ENCODE data around the gene MINDY4.

MINDY4 gene

DNA sequence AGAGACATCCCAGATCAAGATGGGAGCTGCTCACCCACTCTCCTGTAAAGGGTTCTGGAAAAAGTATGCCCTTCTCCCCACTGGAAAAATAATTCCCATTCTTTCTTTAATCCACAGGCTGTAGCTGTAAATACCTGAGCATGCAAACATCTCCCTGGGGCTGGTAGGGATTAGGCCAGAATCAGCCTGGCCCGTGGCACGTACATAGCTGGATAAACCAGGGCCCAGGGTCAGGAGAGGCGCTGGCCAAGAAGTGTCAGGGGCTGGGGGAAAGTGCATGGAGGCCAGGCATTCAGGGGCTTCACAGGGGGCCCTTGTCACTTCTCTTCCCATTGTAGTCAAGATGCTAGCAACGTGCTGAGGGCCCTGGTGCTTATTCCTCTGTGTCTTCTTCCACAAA, 109.7 kb downstream of the MINDY4 start:
- DNase-seq, result no peak

DNA sequence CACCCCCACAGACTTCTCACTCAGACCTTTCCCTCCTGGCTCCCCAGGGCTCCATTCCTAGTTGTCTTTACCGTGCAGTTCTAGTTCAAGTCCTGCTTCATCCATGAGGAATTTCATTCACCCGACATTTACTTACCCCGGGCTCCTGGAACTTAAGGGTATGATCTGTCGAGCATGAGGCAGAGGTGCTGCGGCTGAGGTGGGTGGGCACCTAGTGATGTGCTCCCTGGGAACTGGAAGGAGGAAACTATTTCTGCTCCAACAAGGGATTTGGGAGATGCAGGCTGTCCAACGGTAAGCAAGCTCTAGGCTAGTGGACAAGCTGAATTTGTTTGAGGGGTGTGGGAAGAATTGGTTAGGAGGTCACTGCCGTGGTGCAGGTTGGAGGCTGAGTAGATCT, 110.2 kb downstream of the MINDY4 start:
- DNase-seq, result no peak

DNA sequence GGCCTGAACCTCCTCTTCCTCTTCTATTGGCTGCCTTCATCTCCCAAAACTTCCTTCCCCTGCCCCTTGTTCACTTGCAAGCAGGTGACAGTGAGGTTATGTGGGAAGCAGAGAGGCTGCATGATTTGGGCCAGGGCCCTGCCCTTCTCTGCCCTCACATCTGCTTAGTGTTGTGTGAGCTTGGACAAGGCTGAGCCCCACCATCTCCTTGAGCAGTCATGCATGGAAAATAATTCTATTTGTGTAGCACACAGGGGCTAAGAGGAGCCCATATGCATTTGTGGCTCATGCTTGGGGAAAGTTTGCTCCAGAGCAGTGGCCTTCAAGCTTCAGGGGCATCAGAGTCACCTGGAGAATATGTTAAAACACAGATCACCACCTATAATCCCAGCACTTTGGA, 113.7 kb downstream of the MINDY4 start:
- DNase-seq, result no peak

DNA sequence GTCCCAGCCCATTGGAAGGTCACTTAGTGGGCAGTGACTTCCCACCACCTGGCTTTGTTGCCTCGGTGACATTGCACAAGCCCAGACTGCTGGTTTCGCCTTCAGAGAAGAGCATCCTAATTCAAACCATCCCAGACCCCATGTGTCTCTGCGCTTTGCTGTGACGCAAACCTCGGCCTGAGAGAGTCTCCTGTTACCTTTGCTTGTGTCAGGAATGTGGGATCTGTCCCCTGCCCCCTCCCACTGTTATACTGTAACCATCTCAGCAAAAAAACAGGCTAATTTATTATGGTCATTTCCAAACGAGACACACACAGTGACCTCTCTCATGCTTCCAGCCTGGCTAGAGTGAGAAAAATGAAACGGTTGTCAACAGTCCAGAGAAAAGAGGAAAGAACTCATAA, 115.4 kb downstream of the MINDY4 start:
- DNase-seq, result no peak

DNA sequence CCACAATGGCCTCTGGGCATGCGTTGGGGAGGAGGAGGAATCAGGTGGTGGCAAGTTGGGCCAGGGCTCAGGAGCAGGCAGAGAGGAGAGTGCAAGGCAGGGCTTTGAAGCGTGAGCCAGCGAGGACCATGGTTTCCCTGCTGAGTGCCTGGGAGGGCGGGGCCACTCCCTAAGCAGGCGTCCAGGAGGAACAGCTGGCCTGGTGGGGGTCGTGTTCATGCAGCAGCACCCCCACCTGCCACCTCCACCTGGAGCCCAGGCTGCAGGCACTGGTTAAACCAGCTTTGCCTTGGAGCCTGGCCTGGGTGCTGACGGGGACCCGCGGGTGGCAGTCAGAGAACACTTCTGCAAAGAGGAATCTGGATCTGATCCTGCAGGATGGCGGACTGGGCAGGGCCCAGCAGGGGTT, 116.3 kb downstream of the MINDY4 start:
- DNase-seq, result no peak

DNA sequence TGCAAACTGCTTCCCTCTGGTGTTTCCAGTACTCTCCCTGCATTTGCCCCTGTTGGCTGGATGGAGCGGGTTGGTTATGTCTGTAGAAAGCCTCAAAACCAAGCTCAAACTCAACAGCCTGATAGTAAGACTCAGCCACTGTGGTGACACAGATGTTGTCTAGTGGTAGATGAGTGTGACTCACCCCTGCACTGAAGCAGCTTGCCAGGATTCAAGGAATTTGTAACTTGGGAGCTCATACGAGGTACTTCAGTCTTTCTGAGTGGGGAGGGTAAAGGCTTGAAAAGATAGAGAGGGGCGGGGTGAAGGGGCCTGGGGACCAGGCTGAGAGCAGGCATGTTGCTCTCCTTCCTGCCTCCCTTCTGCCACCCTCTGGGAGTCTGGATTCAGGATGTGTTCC, 117.5 kb downstream of the MINDY4 start:
- DNase-seq, result no peak

DNA sequence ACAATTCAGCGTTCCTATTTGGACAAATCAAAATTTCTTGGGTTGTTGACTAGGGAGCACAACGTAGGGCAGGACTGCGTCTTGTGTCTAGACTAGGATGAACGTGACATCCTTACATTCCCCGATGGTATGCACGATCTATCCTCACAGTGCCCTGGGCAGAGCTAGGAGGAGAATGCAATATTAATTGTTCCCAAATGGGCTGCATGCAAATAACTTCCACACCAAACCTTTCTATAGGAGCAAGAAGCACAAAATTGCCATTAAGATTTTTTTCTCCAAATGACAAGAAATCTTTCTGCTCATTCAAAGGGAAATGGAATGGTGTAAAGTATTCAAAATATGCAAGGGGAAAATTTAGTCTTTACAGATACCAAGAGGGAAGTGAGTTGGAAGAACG, 119.0 kb downstream of the MINDY4 start:
- no peak for DNase-seq

DNA sequence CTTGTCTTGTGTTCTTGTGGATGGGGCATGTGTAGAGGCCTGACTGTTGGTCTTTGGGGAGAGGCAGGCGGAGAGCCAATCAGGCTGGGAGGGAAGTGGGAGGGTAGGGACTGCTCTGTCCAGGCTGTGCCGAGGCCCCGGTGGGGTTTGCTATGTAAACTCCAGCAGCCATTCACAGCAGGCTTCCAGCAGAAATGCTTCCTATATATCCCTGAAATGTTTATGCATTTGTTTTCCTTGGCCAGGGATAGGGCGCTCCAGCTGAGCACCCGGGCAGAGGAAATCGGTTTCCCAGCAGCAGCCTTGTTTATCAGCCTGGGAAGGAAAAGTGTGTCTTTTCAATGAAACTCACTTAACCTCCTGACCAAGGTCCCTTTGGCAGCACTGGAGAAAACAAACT, 122.1 kb downstream of the MINDY4 start:
- no peak for DNase-seq

DNA sequence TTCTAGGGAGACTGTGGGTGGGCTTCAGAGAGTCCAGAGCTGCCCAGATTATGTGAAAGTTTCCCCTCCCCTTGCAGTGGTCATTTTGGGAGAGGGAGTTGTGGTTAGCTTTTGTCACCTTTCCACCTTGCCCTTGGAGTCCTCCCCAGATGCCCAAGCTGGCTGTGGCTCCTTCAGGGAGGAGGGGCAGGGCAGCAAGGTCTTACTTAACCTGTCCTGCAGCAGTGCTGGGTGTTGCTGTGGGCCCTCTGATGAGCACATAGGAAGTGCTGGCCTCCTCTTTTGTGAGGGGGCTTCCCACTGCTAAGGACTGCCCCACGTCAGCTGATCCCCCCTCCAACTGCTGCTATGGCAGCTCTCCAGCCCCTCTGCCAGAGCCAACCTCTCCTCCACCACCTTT, 122.8 kb downstream of the MINDY4 start:
- DNase-seq, result no peak

DNA sequence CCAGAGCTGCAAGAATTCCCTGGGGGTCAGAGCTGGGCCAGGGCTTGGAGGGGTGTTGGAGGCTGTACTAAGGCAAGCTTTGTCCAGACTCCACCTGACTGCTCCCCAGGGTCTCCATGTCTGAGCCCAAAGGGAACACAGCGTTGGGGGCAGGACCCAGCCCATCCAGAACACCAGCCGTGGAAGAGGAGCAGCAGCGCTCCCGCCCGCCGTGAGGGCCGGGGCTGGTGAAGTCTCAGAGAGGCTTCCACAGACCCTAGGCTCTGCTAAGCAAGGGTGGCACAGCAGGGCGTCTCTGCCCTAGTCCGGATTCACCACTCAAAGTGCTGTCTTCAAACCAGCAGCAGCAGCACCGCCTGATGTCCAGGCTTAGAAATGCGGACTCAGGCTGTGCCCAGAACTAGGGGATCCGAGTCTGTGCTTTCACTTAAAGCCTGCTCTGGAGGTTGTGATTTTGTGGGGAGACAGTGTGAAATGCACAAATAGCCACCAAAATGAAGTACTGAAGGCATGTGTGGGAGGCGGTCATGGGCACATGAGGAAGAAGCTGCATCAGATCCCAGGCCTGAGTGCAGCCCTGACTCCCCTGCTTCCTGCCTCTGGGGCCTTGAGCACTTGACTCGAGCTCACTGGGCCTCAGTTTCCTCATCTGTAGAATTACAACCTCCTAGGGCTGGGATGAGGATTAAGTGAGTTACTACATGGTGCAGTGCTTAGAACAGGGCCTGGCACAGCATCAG, 123.8 kb downstream of the MINDY4 start:
- no peak for DNase-seq

DNA sequence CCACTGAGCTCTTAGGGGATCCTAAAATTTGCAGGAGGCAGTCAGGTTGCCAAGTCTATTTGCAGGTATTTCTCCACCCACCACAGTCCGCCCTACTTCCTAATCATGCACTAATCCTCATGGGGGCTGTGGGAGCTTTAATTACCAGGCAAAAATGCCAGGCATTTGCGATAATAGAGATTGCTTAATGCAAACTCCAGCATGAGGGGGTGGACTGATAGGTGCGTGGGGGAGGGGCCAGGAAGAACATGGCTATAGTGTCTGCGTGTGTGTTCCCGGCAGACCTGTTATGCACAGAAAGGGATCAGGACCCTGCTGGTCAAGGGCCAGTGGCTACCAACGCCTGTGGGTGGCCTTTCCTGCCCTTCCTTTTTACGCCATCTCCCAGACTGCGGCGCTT, 124.8 kb downstream of the MINDY4 start:
- DNase-seq, result no peak

DNA sequence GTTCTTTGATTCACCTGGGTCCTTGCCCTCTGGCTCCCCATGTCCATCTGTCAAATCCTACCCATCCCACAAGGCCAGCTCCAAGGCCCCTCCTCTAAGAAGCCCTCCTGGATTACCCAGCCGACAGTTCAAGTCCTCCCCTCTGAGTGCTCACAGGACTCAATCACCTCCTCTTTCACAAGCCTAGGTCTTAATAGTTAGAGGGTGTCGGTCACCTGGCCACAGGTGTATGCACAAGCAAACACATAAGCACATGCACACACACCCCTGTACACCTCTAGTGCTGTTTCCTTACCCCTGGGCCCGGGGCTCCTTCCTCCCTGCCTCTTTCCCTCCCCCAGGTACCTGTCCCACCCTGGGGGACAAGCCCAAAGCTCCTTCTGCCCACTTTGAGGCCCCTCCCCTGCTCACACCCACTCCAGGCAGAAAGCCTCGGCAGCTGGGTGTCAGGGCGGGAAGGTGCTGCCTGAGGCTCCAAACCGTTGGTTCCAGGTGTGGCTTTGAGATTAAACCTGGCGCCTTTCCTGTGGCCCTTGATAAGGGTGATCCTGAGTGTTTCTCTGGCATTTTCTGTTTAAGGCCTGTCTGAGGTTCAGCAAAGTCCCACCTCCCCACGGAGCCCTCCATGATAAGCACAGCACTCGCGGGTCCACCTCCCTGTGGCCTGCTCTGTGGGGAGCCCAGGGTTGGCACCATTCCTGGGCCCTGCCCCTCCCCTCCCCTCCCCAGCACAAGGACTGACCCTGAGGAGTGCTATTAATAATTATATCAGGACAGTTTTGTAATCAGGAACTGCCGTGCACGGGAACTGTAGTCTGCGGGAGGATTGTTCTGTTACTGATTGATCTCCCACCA, 125.8 kb downstream of the MINDY4 start:
- no peak for DNase-seq

DNA sequence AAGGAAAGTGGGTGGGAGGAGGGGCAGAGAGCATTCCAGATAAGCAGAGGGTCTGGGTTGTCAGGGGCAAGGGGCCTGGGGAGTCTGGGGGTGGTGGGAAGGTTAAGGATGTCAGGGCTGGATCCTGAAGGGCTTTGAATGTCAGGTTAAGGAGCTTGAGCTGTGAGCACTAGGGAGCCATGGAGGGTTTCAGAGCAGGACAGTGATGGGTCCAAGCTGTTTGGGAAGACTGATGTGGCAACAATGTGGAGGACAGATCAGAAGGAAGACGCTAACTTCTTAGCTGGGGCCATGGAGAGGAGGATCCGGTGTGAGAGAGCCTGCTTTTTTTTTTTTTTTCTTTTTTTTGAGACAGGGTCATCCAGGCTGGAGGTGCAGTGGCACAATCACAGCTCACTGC, 126.6 kb downstream of the MINDY4 start:
- DNase-seq, result no peak

DNA sequence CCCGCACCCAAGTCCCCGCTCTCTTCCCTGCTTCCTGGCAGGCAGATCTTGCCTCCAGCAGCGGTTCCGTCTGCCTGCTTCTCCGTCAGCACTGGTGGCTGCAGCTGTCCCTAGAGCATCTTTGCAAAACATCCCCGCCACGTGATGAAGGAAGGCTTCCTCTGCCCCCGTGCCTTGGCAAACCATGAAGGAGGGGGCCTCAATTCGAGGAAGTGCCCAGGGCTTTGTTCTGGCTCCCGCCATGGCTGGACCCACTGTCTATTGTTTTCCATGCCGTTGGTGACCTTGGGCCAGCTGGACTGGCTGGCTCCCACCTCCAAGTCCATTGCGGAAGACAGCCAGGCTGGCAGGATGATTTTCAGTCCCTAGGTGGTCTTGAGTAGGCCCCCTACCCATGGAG, 127.2 kb downstream of the MINDY4 start:
- DNase-seq, result no peak

DNA sequence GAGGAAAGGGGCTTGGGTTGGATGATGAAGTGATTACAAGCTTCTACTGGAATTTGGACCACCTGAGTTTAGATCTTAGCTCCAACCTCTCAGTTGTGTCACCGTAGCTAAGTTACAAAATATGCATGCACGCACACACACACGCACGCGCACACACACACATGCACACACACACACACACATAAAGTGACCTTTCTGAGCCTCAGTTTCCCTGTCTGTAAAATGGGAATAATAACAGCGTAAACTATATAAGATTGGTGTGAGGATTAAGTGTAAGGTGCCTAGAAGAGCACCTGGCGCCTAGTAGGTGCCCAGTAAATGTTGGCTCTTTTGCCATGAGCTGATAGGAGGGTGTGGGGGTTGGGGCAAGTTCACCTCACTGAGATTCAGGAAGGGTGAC, 127.8 kb downstream of the MINDY4 start:
- no peak for DNase-seq

DNA sequence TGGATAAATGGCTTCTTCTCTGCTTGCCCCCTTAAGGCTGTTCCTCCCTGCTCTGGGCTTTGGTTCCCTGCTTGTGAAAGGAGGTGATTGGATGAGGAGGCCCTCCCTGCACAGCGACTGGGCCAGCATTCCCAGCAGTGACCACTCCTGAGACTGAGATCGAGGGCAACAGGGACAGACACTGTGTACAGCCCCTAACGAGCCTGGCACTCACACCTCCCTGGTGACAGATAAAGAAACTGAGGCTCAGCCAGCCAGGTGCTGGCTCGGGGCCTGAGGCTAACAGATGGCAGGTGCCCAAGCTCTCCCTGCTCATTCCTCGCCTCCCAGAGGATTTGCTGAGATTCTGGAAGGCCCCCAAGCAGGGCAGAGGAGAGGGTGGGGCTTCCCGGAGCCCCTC, 128.4 kb downstream of the MINDY4 start:
- no peak for DNase-seq

DNA sequence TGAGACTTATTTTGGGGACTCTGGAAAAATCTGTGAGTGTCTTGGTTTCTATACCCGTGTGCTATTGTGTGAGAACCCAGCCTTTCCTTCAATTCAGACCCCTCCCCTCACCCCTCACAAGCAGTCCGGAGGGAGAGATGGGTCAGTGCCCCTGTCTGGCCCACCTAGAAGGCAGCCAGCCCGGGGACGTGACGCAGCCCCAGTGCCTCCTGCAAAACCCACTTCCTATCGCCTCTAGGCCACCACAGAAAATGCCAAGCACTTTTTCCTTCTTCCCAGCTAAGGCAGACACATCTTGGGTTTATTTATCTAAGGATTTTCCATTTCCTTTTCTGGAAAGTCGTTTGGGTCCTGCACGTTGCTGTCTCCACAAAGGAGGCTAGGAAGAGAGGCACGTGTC, 128.8 kb downstream of the MINDY4 start:
- no peak for DNase-seq

DNA sequence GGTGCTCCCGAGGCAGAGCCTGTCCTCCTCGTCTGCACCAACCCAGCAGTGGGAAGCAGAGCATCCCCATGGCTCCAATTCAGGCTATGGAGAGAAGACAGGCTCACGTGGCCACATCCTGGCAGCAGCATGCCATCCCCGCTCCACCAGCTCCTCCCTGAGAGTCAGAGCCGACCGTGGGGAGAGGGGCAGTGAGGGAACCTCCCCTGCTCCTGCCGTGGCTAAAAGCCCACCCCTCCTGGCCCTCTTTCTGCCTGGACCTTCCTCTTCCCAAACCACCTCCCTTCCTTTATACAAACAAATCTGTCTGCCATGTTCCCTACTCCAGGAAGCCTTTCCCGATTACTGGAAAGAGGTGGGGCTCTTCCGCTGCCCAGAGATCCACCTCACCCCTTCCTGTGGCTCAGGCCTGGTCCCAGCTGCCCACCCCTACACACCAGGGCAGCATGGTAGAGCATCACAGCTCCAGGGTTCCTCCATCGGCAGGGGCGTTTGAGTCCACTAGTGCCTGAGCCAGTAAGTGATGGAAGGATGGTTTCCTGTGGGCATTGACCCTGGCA, 129.7 kb downstream of the MINDY4 start:
- DNase-seq, result no peak

DNA sequence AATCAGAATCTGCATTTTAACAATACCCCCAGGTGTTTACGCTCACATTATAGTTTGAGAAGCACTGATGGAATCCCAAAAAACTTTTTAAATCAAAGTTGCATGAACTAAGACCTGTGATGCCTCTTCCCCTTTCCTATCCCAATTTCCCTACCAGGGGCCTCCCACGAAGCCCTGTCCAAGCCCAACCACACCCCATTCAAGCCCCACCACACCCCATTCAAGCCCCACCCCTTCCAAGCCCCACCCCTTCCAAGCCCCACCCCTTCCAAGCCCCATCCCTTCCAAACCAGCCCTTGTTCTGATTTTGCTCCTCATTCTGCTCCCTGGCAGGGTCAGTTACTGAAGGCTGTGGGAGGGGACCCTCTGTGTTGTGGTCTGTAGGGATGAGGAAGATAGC, 130.6 kb downstream of the MINDY4 start:
- no peak for DNase-seq

DNA sequence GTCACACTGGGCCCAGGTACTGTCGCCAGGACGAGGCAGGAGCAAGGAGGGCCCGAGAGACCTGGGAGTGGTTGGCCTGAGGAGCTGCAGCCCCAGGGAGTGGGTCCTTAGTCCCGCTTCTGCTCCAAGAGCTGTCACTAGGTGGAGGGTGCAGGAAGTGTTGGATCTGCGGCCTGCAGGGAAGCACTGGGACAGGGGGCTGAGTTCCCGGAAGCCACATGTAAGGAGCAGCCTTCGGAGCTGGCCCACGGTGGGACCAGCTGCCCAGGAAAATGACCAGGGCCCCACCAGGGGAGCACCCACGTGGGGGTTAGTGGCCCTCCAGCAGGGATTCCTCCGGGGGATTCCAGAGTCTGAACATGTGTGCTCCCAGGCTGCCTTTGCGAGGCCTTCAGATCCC, 131.2 kb downstream of the MINDY4 start:
- DNase-seq, result no peak

DNA sequence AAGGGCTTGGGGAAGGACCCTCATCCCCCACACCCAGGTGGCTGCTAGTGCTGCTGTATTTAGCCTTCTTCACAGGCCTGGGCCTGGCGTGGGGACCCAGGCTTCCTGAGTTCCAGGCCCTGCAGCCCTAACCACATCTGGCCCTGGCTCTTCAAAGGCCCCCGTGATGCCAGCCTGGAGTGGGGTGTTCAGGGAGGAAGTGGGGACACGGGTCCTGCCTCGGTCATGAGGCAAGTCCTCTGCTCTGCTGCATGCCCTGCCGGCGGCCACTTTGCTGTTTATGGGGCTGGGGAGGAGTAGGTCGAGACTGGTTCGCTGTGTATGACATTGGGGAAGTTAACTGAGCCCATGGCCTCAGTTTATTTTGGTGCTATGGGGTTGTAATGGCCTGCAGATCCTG, 131.9 kb downstream of the MINDY4 start:
- DNase-seq, result no peak

DNA sequence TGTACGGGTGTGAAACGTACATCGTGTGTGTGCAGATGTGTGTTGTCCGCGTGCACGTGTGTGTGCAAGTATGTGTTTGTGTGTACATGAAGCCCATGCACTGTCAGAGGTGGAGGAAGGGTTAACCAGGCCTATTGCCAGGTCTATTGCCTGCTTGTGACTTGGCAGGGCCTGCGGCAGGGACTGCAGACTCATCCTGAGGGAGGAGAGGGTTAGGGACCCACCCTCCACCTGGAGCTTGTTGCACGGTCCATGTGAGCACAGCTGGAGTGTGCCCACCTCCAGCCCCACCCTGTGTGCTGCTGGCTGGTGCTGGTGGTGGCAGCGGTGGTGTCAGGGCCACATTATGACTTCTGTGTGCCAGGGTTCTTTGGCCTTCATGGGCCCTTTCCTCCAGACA, 133.3 kb downstream of the MINDY4 start:
- DNase-seq, result no peak

DNA sequence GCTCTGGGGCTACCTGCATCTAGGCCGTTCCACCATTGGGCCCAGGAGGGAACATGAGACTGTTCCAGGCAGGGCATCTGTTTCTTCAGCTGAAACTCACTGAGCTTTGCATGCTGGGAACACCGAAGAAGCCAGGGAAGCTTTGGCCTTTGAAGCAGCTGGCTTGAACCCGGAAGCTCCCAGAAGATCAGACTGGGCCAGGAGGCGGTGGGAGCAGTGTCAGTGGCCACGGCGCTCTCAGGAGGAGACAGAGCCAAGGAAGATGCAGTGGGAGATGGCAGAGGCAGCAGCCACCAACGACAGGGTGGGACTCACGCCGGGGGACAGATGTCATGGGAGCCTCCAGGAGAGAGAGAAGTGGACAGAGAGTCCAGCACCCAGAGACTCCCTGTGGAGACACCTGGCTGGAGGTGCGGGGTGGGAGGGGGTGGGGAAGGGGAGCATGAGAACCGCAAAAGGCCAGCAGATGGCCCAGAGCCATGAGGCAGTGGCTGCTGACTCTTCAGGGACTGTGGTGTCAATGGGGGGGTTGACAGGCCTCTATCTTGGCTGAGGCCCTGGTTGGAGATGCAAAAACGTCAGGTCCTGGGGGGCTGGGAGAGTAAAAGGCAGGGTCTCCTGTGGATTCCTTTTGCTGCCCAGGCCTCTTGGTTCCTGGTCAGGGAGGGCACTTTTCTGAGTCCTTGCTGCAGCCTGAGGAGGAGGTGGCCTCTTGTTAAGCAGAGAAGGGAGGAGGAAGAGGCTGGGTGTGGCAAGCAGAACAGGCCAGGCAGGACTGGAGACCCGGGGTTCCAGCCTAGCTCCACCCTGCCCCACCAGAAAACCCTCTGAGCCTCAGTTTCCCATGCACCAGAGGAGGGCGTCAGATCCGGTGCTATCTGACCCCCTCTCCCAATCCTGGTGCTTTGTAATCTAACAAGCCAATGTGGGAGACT, 134.1 kb downstream of the MINDY4 start:
- DNase-seq, result no peak

Data from activated CD4-positive, alpha-beta T cell treated with anti-CD3 and anti-CD28 coated beads, Interleukin-2, Interleukin-6, amounts not matched to agents 100 ng/mL and 50 ng/mL, durations not matched to agents 16 hours and 8 hours (primary cell).